Vagina (tissue), 2 donors: ENCODE results near the gene CCDC102A.

Source experiments
- CTCF ChIP-seq, 3 experiments: fragments of 450-650 bp in 2 of 3; fragments of 200-600 bp in 1 of 3; sonication (generic) in 1 of 3; IDR thresholded peaks; one replicate each; pipeline ENCODE4 v1.5.1; 2017 to 2019; ENCODE audit warnings: antibody characterized with exemption in 3 of 3, mild to moderate bottlenecking in 2 of 3, moderate library complexity in 2 of 3
- POLR2AphosphoS5 ChIP-seq, 2 donors: sonication (generic); formaldehyde crosslinking; IDR thresholded peaks; one replicate each; pipeline ENCODE4 v1.9.0; 2017; ENCODE audit warnings: antibody characterized with exemption in 2 of 2, mild to moderate bottlenecking in 2 of 2, low read depth in 1 of 2; ENCODE audit not compliant: insufficient read depth in 1 of 2

GRCh38 chr16:57517397-57518367 is 18.7 kb downstream of the CCDC102A start:
- TF ChIP-seq CTCF (IDR thresholded peaks at IDR 0.05): no peak
- no peak for TF ChIP-seq POLR2AphosphoS5 (IDR thresholded peaks at IDR 0.05; ENCODE audit: insufficient read depth in 1 of 2, low read depth in 1 of 2)
